GM18526 (cell line): ENCODE results near the gene AKAP13.

Experiments used
- POLR2A ChIP-seq: IDR thresholded peaks from 3 replicates; pipeline ENCODE4 v1.6.1; 2011; ENCODE audit not compliant: insufficient read length; ENCODE audit errors: extremely low read depth

The AKAP13 gene

GRCh38 chr15:85383470-85384148 lies 3.2 kb downstream of the AKAP13 start:
- TF ChIP-seq POLR2A, result no peak

GRCh38 chr15:85386261-85386660 lies 5.9 kb downstream of the AKAP13 start:
- TF ChIP-seq POLR2A, result no peak

- TF ChIP-seq POLR2A, result no peak
Observed at GRCh38 chr15:85388566-85389305, 8.3 kb downstream of the AKAP13 start.

GRCh38 chr15:85389306-85389650 lies 8.9 kb downstream of the AKAP13 start:
- no peak for TF ChIP-seq POLR2A

GRCh38 chr15:85389772-85390171 lies 9.4 kb downstream of the AKAP13 start:
- TF ChIP-seq POLR2A, result no peak

- TF ChIP-seq POLR2A, result no peak
Observed at GRCh38 chr15:85393210-85393609, 12.8 kb downstream of the AKAP13 start.

- no peak for TF ChIP-seq POLR2A
Observed at GRCh38 chr15:85394554-85395333, 14.3 kb downstream of the AKAP13 start.

- no peak for TF ChIP-seq POLR2A
Observed at GRCh38 chr15:85396554-85396953, 16.2 kb downstream of the AKAP13 start.

- no peak for TF ChIP-seq POLR2A
Observed at GRCh38 chr15:85397151-85397550, 16.7 kb downstream of the AKAP13 start.

GRCh38 chr15:85397926-85398325 lies 17.5 kb downstream of the AKAP13 start:
- no peak for TF ChIP-seq POLR2A

- no peak for TF ChIP-seq POLR2A
Observed at GRCh38 chr15:85398822-85399221, 18.4 kb downstream of the AKAP13 start.

- no peak for TF ChIP-seq POLR2A
Observed at GRCh38 chr15:85399627-85400026, 19.2 kb downstream of the AKAP13 start.

- no peak for TF ChIP-seq POLR2A
Observed at GRCh38 chr15:85400606-85401005, 20.2 kb downstream of the AKAP13 start.

- TF ChIP-seq POLR2A, result no peak
Observed at GRCh38 chr15:85401108-85401774, 20.8 kb downstream of the AKAP13 start.

- TF ChIP-seq POLR2A, result no peak
Observed at GRCh38 chr15:85402195-85402881, 21.9 kb downstream of the AKAP13 start.

- no peak for TF ChIP-seq POLR2A
Observed at GRCh38 chr15:85403745-85404144, 23.3 kb downstream of the AKAP13 start.
